ENCODE results near the gene ESYT3.

The ESYT3 gene

DNA sequence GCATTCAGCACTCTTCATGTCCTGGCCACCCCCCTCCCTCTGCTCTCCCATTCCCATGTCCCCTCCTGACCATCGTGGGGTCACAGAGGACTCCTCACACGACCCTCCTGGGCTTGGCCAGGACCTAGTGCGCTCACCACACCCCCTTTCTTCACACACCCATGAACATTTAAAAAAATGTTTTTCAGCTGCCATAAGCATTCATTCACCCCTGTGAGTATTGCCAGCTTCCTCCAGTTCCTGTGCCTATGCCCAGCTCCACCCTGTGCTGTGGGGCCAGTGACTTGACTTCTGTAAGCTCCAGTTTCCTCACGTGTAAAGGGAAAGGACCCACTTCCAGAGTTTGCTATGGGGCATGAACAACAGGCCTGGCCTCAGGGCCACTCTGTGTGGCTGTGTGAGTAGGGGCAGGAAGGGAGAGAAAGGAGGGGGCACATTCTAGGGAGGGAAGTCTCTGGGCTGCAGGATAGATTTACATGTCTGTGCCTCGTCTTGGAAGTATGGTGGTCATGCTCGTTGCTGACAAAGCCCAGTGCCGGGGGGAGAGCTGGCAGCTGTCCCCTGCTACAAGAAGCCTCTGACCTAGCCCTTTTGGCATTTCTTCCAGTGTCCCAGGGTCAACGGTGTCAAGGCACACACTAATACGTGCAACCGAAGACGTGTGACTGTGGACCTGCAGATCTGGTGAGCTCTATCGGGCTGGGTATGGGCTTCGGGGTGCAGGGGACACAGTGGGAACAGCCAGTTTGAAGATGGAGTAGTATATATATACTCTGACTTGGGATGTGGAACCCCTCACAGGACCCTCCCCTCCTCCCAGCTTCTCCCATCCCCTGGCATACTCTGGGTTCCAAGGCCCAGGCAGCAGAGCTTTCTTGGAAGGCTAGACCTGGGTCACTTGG is 22.8 kb downstream of the ESYT3 start:
- intact Hi-C loops (cut with DNase I), result no loop called here
- DNase-seq, result peak in 3 of 42 donors; percentile 11 to 29 (median 16)

- DNase-seq, result peak in 6 of 42 donors; percentile 10 to 23 (median 17)
- intact Hi-C loops (cut with DNase I), result no loop called here
These were observed 23.7 kb downstream of the ESYT3 start for GRCh38 chr3:138457863-138458735.

GRCh38 chr3:138458774-138459499 is 24.5 kb downstream of the ESYT3 start:
- intact Hi-C loops (cut with DNase I), result no loop called here
- peak in 7 of 42 donors; percentile 4 to 25 (median 12) for DNase-seq

DNA sequence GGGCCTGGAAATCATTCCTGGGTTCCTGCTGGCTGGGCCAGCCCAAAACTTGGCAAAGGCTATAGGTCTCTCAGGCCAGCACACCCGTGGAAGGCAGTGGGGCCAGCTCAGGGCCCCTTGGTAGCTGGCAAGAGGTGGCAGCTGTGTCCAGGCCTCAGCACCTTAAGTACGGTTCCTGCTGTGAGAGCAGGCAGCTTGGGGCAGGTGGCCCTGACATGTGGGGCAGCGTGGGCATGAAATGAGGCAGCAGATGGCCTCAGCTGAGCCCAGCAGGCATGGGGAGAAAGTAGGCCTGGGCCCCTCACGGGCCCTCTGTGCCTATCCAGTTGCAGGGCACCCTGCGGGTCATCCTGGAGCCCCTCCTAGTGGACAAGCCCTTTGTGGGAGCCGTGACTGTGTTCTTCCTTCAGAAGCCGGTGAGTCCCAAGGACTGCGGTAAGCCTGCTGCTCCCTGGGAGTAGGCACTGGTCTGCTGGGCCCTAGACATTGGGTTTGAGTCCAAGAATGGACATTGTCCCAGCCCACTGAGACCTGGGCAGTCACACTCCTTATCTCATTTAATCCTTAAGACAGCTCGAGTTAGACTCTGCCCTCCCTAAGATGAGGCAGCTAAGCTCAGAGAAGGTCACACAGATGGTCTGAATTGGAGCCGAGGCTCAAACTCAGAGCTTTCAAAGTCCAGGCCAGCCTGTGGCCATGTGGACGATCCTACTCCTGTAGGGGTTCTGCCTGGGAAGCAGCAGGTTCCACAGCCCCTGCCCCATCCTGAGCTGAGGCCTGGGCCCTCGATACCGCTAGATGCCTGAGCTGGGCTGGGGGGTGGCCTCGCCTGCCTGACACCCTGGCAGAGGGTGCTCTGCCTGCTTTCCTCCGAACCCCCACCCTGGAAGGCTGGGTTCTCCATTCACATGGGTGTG is 25.5 kb downstream of the ESYT3 start:
- intact Hi-C loops (cut with DNase I), result no loop called here
- peak in 7 of 42 donors; percentile 6 to 32 (median 23) for DNase-seq

DNA sequence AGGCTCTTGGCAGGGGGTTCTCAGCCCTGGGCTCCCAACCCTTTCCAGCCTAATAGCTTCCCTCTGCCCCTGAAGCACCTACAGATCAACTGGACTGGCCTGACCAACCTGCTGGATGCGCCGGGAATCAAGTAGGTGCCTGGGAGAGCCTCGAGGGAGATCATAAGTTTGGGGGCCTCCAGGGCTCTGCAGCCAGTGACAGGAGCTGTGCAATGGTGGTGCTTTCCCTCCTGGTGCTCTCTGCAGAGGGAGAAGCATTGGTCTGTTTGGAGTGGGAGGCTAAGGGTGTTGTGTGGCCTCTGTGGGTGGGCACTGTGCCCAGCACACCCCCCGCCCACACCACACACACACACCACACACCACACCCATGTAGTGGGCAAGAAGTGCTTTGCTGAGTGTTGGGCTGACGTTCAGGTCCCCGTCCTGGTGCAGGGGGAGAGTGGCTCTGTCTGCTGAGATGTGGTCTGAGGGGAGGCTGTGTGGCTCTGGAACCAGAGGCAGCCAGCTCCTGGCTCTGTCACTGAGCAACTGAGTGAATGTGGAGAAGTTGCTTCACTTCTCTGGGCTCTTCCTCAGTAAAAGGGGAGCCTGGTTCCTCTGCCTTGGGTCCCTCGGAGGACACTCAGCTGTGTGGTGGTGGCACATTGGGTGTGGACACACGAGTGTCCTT is 26.3 kb downstream of the ESYT3 start:
- DNase-seq, result peak in 6 of 42 donors; percentile 3 to 26 (median 6)
- intact Hi-C loops (cut with DNase I), result no loop called here

DNA sequence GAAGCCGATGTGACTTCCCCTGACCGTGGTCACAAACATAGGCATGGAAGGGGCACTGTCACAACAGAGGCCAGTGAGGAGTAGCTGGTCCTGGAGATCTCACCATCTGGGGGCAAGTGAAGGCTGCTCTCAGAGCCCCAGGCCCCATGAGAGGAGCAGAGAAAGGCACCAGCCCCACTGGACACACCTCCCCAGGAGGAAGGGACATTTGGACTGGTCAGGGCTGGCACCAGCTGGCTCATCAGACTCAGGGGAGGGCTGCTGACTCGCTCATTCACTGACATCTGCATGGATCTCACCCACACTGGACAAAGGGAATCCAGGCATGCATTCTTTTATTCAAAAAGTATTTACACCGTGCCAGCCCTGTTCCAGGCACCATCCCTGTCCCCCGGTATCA is 26.8 kb downstream of the ESYT3 start:
- intact Hi-C loops (cut with DNase I), result no loop called here

DNA sequence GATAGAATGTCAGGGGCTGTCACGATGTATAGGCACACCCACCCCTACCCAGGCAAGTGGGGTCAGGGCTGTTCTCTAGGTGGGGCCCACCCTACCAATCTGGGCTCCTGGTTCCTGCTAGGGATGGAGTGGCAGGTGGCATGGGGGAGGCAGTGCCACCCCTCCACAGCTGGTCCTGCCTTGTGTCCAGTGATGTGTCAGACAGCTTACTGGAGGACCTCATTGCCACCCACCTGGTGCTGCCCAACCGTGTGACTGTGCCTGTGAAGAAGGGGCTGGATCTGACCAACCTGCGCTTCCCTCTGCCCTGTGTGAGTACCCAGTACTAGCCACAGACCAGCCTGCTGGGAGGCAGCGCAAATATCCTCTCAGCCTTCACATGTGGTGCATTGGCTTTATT is 27.5 kb downstream of the ESYT3 start:
- intact Hi-C loops (cut with DNase I), result no loop called here
- DNase-seq, result peak in 5 of 42 donors; percentile 3 to 32 (median 26)

More for the DNA sequence above, 26.8 kb downstream of the ESYT3 start:
- DNase-seq, result peak in 8 of 42 donors; percentile 8 to 32 (median 12)

DNA sequence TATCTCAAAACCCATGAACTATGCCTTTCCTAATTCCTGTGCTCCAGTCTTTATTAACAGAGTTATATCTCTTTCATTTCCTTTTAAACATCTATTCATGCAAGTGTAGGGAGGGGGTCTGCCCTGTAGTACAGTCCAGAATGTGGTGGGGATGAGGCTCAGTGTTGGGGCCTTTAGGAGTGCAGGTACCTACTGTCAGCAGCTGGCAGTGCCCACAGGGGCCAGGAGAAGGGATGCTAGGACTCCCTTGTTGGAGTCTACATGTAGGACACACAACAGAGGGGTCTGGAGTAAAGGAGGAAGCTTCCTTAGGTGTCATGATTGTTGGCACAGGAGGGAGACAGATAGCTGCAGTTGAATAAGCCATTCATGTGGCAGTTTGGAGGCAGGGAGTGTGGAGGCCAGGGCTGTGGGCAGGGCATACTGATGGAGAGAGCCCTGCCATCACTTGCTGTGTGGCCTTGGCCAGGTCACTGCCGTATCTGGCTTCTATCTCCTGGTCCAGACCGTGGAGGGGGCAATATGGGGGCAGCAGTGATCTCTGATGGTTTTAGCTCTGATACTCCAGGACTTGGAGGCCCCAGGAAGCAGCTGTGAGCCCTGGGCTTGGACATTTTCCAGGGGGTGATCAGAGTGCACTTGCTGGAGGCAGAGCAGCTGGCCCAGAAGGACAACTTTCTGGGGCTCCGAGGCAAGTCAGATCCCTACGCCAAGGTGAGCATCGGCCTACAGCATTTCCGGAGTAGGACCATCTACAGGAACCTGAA is 29.5 kb downstream of the ESYT3 start:
- intact Hi-C loops (cut with DNase I), result no loop called here
- DNase-seq, result peak in 3 of 42 donors; percentile 20 to 29 (median 24)

DNA sequence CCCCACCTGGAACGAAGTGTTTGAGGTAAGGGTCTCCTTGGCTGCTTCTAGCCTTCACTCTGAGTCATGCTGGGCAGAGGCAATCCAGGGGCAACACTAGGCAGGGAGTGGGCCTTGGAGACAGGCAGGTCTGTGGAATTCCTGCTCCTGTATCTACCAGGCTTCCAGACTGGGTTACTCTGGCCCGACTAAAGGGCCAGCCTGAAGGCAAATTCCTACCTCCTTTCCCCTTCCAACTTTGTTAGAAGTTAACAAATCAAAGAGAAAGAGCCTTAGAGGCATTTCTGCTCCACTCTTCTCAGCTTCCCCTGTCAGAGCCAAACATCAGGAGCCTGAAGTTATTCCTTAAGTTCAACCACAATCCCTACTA is 30.1 kb downstream of the ESYT3 start:
- intact Hi-C loops (cut with DNase I), result no loop called here

DNA sequence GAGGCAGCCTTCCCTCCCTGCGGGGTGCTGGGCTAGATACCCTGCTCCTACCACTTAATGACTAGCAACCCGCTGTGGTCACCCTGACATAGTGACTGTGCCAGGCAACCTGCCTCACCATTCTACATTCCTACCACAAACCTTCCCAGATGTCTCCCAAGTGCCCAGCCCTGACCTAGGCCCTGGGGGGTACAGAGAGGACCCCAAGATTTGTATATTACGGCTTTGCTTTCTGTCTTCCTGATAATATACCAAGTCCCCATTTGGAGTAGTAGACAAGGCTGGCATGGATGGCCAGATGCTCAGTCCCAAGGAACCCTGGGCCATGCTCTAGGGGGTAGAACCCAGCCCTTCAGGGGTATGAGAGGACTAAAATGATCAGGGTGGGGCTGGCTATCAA is 31.0 kb downstream of the ESYT3 start:
- intact Hi-C loops (cut with DNase I), result no loop called here
- peak in 1 of 42 donors; percentile 8 for DNase-seq

More for the DNA sequence above, 30.1 kb downstream of the ESYT3 start:
- peak in 1 of 42 donors; percentile 17 for DNase-seq

DNA sequence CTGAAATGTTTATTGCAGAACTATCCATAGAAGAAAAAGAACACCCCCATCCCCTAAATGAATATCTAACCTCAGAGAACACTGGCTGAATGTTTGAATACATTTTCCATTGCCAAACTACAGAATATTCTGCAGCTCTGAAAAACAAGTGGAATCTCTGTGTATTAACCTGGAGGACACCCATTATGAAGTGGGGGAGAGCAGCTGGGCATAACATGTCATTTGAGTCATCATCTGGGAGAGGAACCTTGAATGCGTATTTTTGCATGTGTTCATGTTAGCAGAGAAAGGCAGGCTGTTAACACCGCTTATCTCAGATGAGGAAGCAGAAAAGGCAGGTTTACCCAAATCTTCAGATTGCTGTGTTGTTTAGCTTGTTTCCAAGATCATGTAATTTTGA is 31.5 kb downstream of the ESYT3 start:
- intact Hi-C loops (cut with DNase I), result no loop called here
- DNase-seq, result peak in 1 of 42 donors; percentile 3

DNA sequence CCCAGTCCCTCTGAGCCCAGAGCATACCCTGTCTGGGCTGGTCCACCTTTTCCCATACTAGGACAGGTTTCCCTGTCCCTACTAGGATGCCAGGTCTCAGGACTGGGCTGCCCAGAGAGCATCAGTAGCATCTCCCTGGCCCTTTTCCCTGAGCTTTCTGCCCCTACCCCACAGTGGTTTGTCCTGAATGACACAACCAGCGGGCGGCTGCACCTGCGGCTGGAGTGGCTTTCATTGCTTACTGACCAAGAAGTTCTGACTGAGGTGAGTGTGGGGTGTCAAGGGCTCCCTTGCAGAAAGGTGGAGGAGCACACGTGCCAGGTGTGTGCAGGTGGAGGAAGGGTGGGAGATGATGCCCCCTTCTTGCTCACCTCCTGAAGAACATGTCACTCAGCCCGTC is 33.5 kb downstream of the ESYT3 start:
- DNase-seq, result no peak
- intact Hi-C loops (cut with DNase I), result no loop called here

GRCh38 chr3:138468451-138468850 is 34.0 kb downstream of the ESYT3 start:
- intact Hi-C loops (cut with DNase I), result no loop called here
- peak in 1 of 42 donors; percentile 9 for DNase-seq

- intact Hi-C loops (cut with DNase I), result no loop called here
- peak in 4 of 42 donors; percentile 19 to 52 (median 24) for DNase-seq
These were observed 34.5 kb downstream of the ESYT3 start for GRCh38 chr3:138468886-138469285.

DNA sequence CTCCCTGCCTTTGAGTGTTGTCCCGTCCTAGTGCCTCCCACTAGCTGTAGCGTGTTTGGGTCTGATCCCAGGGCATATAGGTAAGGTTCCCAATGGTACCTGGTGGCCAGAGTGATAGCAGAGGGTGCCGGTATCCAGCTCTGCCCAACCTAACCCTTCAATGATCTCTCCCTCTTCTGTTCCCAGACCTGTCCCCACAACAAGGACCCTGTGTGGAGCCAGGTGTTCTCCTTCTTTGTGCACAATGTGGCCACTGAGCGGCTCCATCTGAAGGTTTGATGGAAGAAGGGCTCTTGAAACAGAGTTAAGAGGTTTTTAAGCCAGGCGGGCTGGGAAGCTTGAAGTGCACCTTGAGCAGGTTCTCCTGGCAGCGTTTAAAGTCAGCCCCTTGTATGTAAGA is 35.5 kb downstream of the ESYT3 start:
- peak in 1 of 42 donors; percentile 22 for DNase-seq
- intact Hi-C loops (cut with DNase I), result no loop called here

DNA sequence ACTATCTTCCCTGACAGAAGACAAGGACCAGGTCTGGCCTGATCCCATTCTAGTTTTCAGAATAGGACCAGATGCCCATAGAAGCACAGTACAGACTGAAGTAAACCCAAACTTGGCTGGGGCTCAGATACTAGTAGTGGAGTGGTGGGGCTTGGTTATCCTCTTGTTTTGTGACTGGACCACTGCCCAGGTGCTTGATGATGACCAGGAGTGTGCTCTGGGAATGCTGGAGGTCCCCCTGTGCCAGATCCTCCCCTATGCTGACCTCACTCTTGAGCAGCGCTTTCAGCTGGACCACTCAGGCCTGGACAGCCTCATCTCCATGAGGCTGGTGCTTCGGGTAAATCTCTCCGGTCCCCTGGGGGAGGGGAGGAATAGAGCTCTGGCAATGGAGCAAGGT is 36.3 kb downstream of the ESYT3 start:
- peak in 2 of 42 donors; percentile 11 to 21 for DNase-seq

DNA sequence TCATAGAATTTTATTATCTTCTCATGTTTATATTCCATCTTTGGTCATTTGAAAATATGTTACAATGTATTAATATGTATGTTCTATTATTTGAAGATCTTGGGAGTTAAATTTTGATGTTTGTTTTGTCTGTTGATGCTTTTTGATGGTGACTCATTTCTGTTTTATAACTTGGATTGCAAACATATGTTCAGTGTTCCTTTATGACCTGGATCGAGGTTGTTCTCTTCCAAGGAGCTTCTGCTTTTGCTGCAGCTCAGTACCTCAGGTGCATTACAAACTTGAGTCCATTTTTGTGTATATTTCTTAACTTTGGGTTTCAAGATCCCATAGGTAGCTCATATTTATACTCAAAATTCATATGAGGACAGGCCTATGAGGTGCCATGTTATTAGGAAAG is 37.1 kb downstream of the ESYT3 start:
- DNase-seq, result no peak
- intact Hi-C loops (cut with DNase I), result no loop called here

More for the DNA sequence above, 36.3 kb downstream of the ESYT3 start:
- intact Hi-C loops (cut with DNase I), result no loop called here
